A673 (cell line): ENCODE measurements around the gene COX6A2.

ENCODE experiments used
- EZH2 ChIP-seq: fragments of 200-600 bp; sonication (generic); IDR thresholded peaks from 2 replicates; pipeline ENCODE4 v1.6.1; 2017; ENCODE audit warnings: borderline replicate concordance, low read depth, mild to moderate bottlenecking, mixed read lengths, antibody characterized with exemption, low read length; ENCODE audit not compliant: poor library complexity, severe bottlenecking
- TF ChIP-seq, protein P1 (sequence below): fragments of 300-800, 200-600 bp; sonication (generic); conservative IDR thresholded peaks from 2 replicates; pipeline ENCODE4 v1.5.1; 2017; ENCODE audit warnings: low read depth, mild to moderate bottlenecking, antibody characterized with exemption, low read length, moderate library complexity, mixed read lengths

DNA sequence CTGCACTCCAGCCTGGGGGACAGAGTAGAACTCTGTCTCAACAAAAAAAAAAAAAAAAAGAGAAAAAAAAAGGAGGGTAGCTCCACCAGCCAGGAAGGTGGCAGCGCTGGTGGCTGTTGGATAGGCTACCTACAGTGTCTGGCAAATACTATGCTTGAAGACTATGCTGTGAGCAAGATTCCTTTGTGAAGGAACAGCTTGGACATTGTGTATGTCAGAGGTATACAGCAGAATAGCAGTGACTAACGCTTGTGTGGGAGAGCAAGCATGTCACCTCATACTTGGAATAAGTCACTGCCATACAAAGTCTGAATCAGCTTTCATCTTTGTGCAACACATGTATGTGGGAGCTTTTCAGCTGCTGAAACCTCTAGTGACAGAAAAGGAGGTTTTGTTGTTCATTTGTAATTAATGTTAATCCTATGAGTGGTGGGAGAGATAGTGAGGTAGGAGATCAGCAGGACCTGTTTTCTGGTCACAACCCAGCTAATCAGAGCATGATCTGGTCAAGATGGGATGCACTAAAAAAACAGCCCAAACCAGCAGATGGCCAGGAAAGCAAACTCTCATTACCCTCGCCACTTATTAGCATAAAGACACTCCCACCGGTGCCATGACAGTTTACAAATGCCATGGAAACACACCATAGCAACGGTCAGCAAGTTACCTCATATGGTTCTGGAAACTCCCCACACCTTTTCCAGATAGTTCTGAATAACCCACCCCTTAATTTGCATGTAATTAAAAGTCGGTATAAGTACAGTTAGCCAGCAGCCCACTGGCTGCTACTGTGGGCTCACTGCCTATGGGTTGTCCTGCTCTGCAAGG, 41.8 kb downstream of the COX6A2 start:
- TF ChIP-seq EZH2: no peak
- TF ChIP-seq, protein P1, sequence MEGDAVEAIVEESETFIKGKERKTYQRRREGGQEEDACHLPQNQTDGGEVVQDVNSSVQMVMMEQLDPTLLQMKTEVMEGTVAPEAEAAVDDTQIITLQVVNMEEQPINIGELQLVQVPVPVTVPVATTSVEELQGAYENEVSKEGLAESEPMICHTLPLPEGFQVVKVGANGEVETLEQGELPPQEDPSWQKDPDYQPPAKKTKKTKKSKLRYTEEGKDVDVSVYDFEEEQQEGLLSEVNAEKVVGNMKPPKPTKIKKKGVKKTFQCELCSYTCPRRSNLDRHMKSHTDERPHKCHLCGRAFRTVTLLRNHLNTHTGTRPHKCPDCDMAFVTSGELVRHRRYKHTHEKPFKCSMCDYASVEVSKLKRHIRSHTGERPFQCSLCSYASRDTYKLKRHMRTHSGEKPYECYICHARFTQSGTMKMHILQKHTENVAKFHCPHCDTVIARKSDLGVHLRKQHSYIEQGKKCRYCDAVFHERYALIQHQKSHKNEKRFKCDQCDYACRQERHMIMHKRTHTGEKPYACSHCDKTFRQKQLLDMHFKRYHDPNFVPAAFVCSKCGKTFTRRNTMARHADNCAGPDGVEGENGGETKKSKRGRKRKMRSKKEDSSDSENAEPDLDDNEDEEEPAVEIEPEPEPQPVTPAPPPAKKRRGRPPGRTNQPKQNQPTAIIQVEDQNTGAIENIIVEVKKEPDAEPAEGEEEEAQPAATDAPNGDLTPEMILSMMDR: no peak
